CD4-positive, alpha-beta memory T cell (primary cell): Measurements from ENCODE around the gene PLIN4. TPM values are rescaled to one million over a fixed set of nuclear protein-coding genes. Genes with fewer than 3 reads are reported as not detected.
A peak's percentile ranks its signal among the peaks of the same experiment; 100 is the strongest.

Source experiments
- CTCF ChIA-PET: fragments of 350-600 bp; sonication (Branson Sonifier 250); formaldehyde crosslinking; loops from one replicate; lab custom pipeline; 2021; ENCODE audit warnings: inconsistent platforms; ENCODE audit not compliant: partially characterized antibody; lab: Charles Lee
- POLR2A ChIA-PET: fragments of 350-600 bp; sonication (Branson Sonifier 250); formaldehyde crosslinking; loops from one replicate; lab custom pipeline; 2021; ENCODE audit not compliant: partially characterized antibody; lab: Charles Lee
- DNase-seq, 5 donors: peaks; one replicate each; pipeline versions ENCODE4 v3.0.0 to v3.0.0-alpha.2; 2020 to 2022; ENCODE audit warnings: mixed read lengths in 1 of 5
- H3K27ac ChIP-seq: one replicate; pipeline ENCODE4 v1.7.0; 2013; ENCODE audit warnings: low read depth, low read length
- H3K27me3 ChIP-seq: 2 replicates; pipeline ENCODE4 v1.7.0; 2013; ENCODE audit warnings: mild to moderate bottlenecking, low read length, moderate library complexity; ENCODE audit not compliant: insufficient read depth
- H3K36me3 ChIP-seq: 2 replicates; pipeline ENCODE4 v1.7.0; 2013; ENCODE audit warnings: mild to moderate bottlenecking, low read length, moderate library complexity; ENCODE audit not compliant: insufficient read depth
- H3K4me1 ChIP-seq: 2 replicates; pipeline ENCODE4 v1.7.0; 2013; ENCODE audit warnings: mild to moderate bottlenecking, low read length, moderate library complexity; ENCODE audit not compliant: insufficient read depth
- H3K4me3 ChIP-seq, 2 donors: one replicate each; pipeline ENCODE4 v1.7.0; 2013; ENCODE audit warnings: low read length in 2 of 2, mild to moderate bottlenecking in 1 of 2
- H3K9me3 ChIP-seq, 2 donors: one replicate each; pipeline ENCODE4 v1.7.0; 2013; ENCODE audit warnings: low read length in 2 of 2, control low read depth in 1 of 2; ENCODE audit not compliant: control insufficient read depth in 1 of 2
- H3K27ac Mint-ChIP-seq, 7 donors: one replicate each; pipeline ENCODE4 v1.8.0; 2020 to 2021; ENCODE audit warnings: mixed read lengths in 7 of 7, mild to moderate bottlenecking in 6 of 7, inconsistent platforms in 3 of 7, moderate library complexity in 3 of 7
- H3K27me3 Mint-ChIP-seq, 2 donors: one replicate each; pipeline ENCODE4 v1.8.0; 2020 to 2021; ENCODE audit warnings: mixed read lengths in 2 of 2
- H3K36me3 Mint-ChIP-seq, 2 donors: one replicate each; pipeline ENCODE4 v1.8.0; 2020 to 2021; ENCODE audit warnings: mixed read lengths in 2 of 2, inconsistent platforms in 1 of 2, mild to moderate bottlenecking in 1 of 2
- H3K4me1 Mint-ChIP-seq, 4 donors: one replicate each; pipeline ENCODE4 v1.8.0; 2020 to 2021; ENCODE audit warnings: mixed read lengths in 4 of 4, mild to moderate bottlenecking in 1 of 4
- H3K4me3 Mint-ChIP-seq, 8 donors: one replicate each; pipeline ENCODE4 v1.8.0; 2020 to 2021; ENCODE audit warnings: mixed read lengths in 8 of 8, mild to moderate bottlenecking in 7 of 8, moderate library complexity in 6 of 8, inconsistent platforms in 3 of 8
- H3K9me3 Mint-ChIP-seq, 8 donors: one replicate each; pipeline ENCODE4 v1.8.0; 2020 to 2021; ENCODE audit warnings: mixed read lengths in 8 of 8, mild to moderate bottlenecking in 5 of 8, inconsistent platforms in 3 of 8, moderate library complexity in 1 of 8
- intact Hi-C: fragments of 100-400 bp; cut with micrococcal nuclease; formaldehyde crosslinking; loops from one replicate; pipeline ENCODE4 v1.15.1; 2023
- polyA plus RNA-seq, 2 donors: library from polyadenylated mRNA; unstranded; fragments of 300-500 nt; fragmentation: Illumina TruSeq; gene quantifications; one replicate each; pipeline ENCODE4 v1.2.3, GENCODE V29; 2021
- total RNA-seq, 2 experiments: library from RNA; stranded (reverse); gene quantifications; one replicate each; pipeline ENCODE4 v1.2.3, GENCODE V29; 2021

Gene PLIN4
- total and polyA plus RNA-seq, 4 experiments from 2014 or later: 0.14 to 0.22 (median 0.17) TPM; not detected in 1

DNA sequence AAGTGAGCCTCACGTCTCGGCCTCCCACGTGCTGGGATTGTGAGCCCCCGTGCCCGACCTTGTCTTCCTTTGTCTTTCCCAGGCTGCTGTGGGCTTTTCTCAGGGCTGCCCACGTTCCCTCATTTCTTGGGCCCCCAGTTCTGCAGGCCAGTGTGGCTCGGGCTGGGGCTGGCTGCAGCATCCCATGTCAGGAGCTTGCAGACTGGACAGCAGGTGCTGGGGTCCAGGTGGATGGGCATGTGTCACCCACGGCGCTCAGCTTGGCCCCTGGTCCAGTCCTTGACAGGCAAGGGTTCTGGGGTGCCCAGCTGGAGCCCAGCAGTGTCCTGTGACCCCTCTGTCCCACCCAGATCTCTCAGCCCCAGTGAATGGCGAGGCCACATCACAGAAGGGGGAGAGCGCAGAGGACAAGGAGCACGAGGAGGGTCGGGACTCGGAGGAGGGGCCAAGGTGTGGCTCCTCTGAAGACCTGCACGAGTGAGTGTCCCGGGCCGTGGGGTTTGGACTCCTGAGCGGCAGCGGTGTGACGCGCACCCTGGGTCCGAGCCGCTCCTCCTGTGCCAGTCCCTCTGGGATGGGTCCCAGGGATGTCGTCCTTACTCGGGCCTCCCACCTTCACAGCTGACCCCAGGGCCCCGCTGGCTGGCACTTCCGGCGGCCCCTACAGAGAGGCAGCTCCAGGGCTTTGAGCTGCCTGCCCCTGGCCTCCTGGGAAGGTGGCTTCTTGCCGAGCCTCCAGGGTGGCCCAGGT is 17.3 kb downstream of the PLIN4 start:
- H3K36me3 ChIP-seq: peaks cover 6% of the 10 kb centered on the region
- H3K27me3 ChIP-seq: no peaks in the 10 kb centered on the region
- Mint-ChIP-seq H3K27me3 (no peaks in the 10 kb centered on the region), H3K36me3 (peaks cover 8 to 15% of the 10 kb centered on the region in 2 donors), H3K4me1 (no peaks in the 10 kb centered on the region), H3K27ac (no peak overlapping the region), H3K4me3 (no peak overlapping the region), H3K9me3 (no peaks in the 10 kb centered on the region)
- no peaks in the 10 kb centered on the region for H3K9me3 ChIP-seq
- POLR2A ChIA-PET: no interaction called here
- H3K27ac ChIP-seq: no peak overlapping the region
- CTCF ChIA-PET: interaction anchor here (1.7 kb wide), 1 partner anchor 22 kb away, joined by 4 read pairs; no protein-coding TSS in a partner anchor
- no peak for DNase-seq
- no peak overlapping the region for H3K4me3 ChIP-seq
- intact Hi-C loops: no loop called here
- H3K4me1 ChIP-seq: no peaks in the 10 kb centered on the region

DNA sequence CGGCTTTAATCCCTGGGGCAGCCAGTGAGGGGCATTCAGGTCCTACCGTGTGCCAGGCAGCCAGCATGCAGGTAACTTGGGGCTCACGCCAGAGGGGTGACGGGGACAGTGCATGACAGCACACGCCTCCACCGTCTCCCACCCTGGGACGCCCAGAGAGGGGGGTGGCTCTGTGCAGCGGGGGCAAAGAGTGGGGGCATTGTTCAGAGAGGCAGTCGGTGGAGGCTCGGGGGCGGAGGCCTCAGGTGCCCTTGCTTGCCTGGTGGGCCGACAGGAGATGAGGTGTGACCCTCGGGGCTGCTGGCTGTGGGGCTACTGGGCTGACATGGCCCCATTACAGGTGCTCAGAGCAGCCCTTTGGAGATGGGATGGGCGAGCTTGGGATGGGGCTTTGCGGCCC is 18.4 kb downstream of the PLIN4 start:
- Histone ChIP-seq H3K36me3 (peaks cover 6% of the 10 kb centered on the region), H3K27me3 (no peaks in the 10 kb centered on the region), H3K4me3 (no peak overlapping the region), H3K27ac (no peak overlapping the region), H3K9me3 (no peaks in the 10 kb centered on the region), H3K4me1 (no peaks in the 10 kb centered on the region)
- Mint-ChIP-seq H3K4me1 (no peaks in the 10 kb centered on the region), H3K9me3 (no peaks in the 10 kb centered on the region), H3K4me3 (no peak overlapping the region), H3K36me3 (peaks cover 8 to 22% of the 10 kb centered on the region in 2 donors), H3K27ac (peak overlapping the region in 1 of 7 donors; percentile 13), H3K27me3 (no peaks in the 10 kb centered on the region)
- ChIA-PET POLR2A (no interaction called here), CTCF (interaction anchor here (1.7 kb wide), 1 partner anchor 23 kb away, joined by 4 read pairs; no protein-coding TSS in a partner anchor)
- intact Hi-C loops: no loop called here
- DNase-seq: no peak

DNA sequence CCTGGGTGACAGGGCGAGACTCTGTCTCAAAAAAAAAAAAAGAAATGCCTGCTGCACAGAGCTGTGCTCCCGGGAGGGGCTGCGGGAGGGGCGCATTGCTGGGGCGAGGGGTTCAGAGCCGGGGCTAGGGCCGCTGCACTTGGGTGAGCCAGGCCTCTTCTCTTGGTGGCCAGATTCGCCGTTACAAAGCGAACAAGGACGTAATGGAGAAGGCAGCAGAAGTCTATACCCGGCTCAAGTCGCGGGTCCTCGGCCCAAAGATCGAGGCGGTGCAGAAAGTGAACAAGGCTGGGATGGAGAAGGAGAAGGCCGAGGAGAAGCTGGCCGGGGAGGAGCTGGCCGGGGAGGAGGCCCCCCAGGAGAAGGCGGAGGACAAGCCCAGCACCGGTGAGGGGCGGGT is 19.0 kb downstream of the PLIN4 start:
- no peaks in the 10 kb centered on the region for H3K9me3 ChIP-seq
- no peaks in the 10 kb centered on the region for H3K4me1 ChIP-seq
- Mint-ChIP-seq H3K9me3 (no peaks in the 10 kb centered on the region), H3K27me3 (no peaks in the 10 kb centered on the region), H3K4me1 (no peaks in the 10 kb centered on the region), H3K36me3 (peaks cover 8 to 25% of the 10 kb centered on the region in 2 donors), H3K27ac (no peak overlapping the region), H3K4me3 (no peak overlapping the region)
- POLR2A ChIA-PET: no interaction called here
- peaks cover 11% of the 10 kb centered on the region for H3K36me3 ChIP-seq
- CTCF ChIA-PET: no interaction called here
- no peak overlapping the region for H3K27ac ChIP-seq
- H3K27me3 ChIP-seq: no peaks in the 10 kb centered on the region
- no peak for DNase-seq
- H3K4me3 ChIP-seq: no peak overlapping the region
- intact Hi-C loops: no loop called here

DNA sequence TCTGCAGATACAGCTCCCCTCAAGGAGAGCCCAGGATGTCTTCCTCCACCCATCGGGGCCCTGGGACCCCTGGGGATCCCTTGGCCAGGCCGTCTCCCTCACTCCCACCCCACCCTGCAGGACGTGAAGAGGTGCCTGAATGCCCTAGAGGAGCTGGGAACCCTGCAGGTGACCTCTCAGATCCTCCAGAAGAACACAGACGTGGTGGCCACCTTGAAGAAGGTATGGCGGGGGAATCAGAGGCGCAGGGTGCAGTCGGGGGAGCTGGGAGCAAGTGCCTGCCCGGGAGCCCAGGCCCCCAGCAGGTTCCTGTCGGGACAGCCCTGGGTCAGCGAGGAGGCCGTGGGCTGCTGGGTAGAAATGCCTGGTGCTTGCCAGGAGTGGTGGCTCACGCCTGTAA is 19.6 kb downstream of the PLIN4 start:
- Mint-ChIP-seq H3K4me3 (no peak overlapping the region), H3K36me3 (peaks cover 8 to 25% of the 10 kb centered on the region in 2 donors), H3K27ac (no peak overlapping the region), H3K9me3 (no peaks in the 10 kb centered on the region), H3K27me3 (no peaks in the 10 kb centered on the region), H3K4me1 (no peaks in the 10 kb centered on the region)
- intact Hi-C loops: no loop called here
- no peaks in the 10 kb centered on the region for H3K4me1 ChIP-seq
- no peak overlapping the region for H3K4me3 ChIP-seq
- H3K36me3 ChIP-seq: peaks cover 13% of the 10 kb centered on the region
- no peaks in the 10 kb centered on the region for H3K9me3 ChIP-seq
- DNase-seq: no peak
- ChIA-PET CTCF (no interaction called here), POLR2A (no interaction called here)
- H3K27me3 ChIP-seq: no peaks in the 10 kb centered on the region
- H3K27ac ChIP-seq: no peak overlapping the region

DNA sequence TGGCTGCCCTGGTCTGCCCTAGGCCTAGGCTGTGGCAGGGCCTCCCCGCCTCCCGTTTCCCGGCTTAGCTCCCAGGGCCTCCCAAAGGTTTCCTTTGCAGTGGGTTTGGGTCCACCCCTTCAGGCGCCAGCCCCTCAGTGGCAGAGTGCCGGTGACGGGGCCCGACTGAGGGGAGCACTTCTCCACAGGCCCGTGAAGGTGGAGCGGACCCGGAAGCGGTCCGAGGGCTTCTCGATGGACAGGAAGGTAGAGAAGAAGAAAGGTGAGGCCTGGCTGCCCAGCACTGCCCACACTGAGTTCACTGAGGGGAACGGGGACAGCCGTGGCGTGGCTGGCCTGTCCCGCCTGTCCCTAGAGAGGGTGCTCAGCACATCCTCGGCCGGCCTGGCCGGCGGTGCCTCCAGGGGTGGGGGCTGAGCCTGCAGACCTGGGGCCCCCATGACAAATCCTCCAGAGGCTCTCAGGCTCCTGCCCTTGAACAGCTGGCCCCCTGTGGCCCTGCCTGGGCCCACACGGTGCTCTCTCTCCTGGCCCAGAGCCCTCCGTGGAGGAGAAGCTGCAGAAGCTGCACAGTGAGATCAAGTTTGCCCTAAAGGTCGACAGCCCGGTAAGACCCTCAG is 20.4 kb downstream of the PLIN4 start:
- no peak overlapping the region for H3K27ac ChIP-seq
- no peaks in the 10 kb centered on the region for H3K27me3 ChIP-seq
- no peak overlapping the region for H3K27ac Mint-ChIP-seq
- no peaks in the 10 kb centered on the region for H3K4me1 Mint-ChIP-seq
- peaks cover 21% of the 10 kb centered on the region for H3K36me3 ChIP-seq
- intact Hi-C loops: no loop called here
- no peak overlapping the region for H3K4me3 ChIP-seq
- ChIA-PET CTCF (no interaction called here), POLR2A (no interaction called here)
- H3K4me1 ChIP-seq: no peaks in the 10 kb centered on the region
- DNase-seq: no peak
- no peaks in the 10 kb centered on the region for H3K9me3 Mint-ChIP-seq
- no peaks in the 10 kb centered on the region for H3K27me3 Mint-ChIP-seq
- no peak overlapping the region for H3K4me3 Mint-ChIP-seq
- peaks cover 8 to 25% of the 10 kb centered on the region in 2 donors for H3K36me3 Mint-ChIP-seq
- H3K9me3 ChIP-seq: no peaks in the 10 kb centered on the region

DNA sequence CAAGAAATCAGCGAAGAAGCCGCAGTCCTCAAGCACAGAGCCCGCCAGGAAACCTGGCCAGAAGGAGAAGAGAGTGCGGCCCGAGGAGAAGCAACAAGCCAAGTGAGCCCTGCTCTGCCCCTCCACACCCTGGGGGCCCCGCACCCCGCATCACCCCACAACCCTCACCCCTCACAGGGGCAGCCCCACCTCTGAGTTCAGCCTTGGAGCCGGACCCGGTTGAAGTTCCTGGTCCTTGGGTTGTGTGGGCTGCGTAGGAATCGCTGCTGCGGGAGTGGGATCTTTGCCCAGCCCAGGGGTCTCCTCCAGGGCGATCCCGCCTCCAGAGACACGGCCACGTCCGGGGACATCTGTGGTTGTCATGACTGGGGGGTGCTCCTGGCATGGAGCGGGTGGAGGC is 22.0 kb downstream of the PLIN4 start:
- CTCF ChIA-PET: no interaction called here
- H3K27me3 Mint-ChIP-seq: no peaks in the 10 kb centered on the region

DNA sequence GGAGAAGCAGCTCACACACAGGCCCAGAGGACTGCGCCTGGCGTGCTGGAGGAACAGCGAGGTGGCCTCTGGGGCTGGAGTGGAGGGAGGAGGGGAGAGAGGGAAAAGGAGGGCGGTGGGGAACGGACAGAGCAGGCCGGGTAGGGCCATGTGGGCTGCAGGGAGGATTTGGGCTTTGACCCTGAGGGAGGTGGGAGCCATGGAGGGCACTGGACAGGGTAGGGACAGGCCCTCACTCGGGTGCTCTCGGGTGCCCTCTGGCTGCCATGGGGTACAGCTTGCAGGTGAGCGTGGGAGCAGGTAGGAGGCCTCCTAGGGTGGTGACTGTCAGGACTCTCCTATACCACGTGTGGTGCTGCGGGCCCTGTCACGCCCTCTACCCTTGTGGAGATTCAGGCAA is 22.8 kb downstream of the PLIN4 start:
- no peaks in the 10 kb centered on the region for H3K4me1 ChIP-seq
- Mint-ChIP-seq H3K9me3 (no peaks in the 10 kb centered on the region), H3K27ac (peak overlapping the region in 1 of 7 donors; percentile 29), H3K36me3 (peaks cover 3 to 23% of the 10 kb centered on the region in 2 donors), H3K4me1 (no peaks in the 10 kb centered on the region), H3K27me3 (no peaks in the 10 kb centered on the region), H3K4me3 (no peak overlapping the region)
- intact Hi-C loops: no loop called here
- DNase-seq: no peak
- no peak overlapping the region for H3K4me3 ChIP-seq
- peaks cover 22% of the 10 kb centered on the region for H3K36me3 ChIP-seq
- ChIA-PET CTCF (no interaction called here), POLR2A (no interaction called here)
- H3K9me3 ChIP-seq: no peaks in the 10 kb centered on the region
- H3K27ac ChIP-seq: no peak overlapping the region
- H3K27me3 ChIP-seq: no peaks in the 10 kb centered on the region

More for the DNA sequence above, 22.0 kb downstream of the PLIN4 start:
- no peak for DNase-seq
- intact Hi-C loops: no loop called here
- Mint-ChIP-seq H3K4me3 (no peak overlapping the region), H3K36me3 (peaks cover 8 to 25% of the 10 kb centered on the region in 2 donors), H3K4me1 (no peaks in the 10 kb centered on the region), H3K9me3 (no peaks in the 10 kb centered on the region), H3K27ac (no peak overlapping the region)
- Histone ChIP-seq H3K27ac (no peak overlapping the region), H3K36me3 (peaks cover 22% of the 10 kb centered on the region), H3K4me3 (no peak overlapping the region), H3K9me3 (no peaks in the 10 kb centered on the region), H3K4me1 (no peaks in the 10 kb centered on the region), H3K27me3 (no peaks in the 10 kb centered on the region)
- POLR2A ChIA-PET: no interaction called here
